K562 (cell line): ENCODE results near the gene PPFIA1. TPM values are rescaled to one million over a fixed set of nuclear protein-coding genes. Genes with fewer than 3 reads are reported as not detected.

ENCODE experiments used
- ARHGAP35 ChIP-seq: fragments of 450-650 bp; IDR thresholded peaks from 2 replicates; pipeline ENCODE4 v1.6.1; 2018; ENCODE audit not compliant: partially characterized antibody
- GABPB1 ChIP-seq: sonication (generic); formaldehyde crosslinking; IDR thresholded peaks from 2 replicates; pipeline ENCODE4 v1.8.0; 2022; ENCODE audit warnings: mild to moderate bottlenecking, missing genetic modification reagents
- HNRNPH1 ChIP-seq: fragments of 200-400 bp; formaldehyde crosslinking; optimal IDR thresholded peaks from 2 replicates; pipeline ENCODE3; 2017; ENCODE audit warnings: low read depth, mild to moderate bottlenecking, low read length, moderate library complexity
- HNRNPLL ChIP-seq: fragments of 200-400 bp; formaldehyde crosslinking; IDR thresholded peaks from 2 replicates; pipeline ENCODE4 v1.6.1; 2017; ENCODE audit warnings: low read length, low read depth, mild to moderate bottlenecking; ENCODE audit not compliant: poor library complexity, severe bottlenecking
- MYBL2 ChIP-seq, 2 experiments: fragments of 450-650 bp in 1 of 2; sonication (generic) in 1 of 2; formaldehyde crosslinking in 1 of 2; IDR thresholded peaks; 2 replicates each; pipeline versions ENCODE4 v1.6.1 to v1.8.1; 2017 to 2022; ENCODE audit warnings: borderline replicate concordance in 1 of 2, inconsistent platforms in 1 of 2, low read depth in 1 of 2, mild to moderate bottlenecking in 1 of 2, missing genetic modification reagents in 1 of 2, moderate library complexity in 1 of 2
- NRF1 ChIP-seq, 2 experiments: fragments of 450-650 bp; IDR thresholded peaks in 1 of 2; conservative IDR thresholded peaks in 1 of 2; 2 replicates each; pipeline ENCODE4 v1.6.1; 2014; ENCODE audit warnings: mild to moderate bottlenecking in 2 of 2
- NUFIP1 ChIP-seq: fragments of 450-650 bp; IDR thresholded peaks from 2 replicates; pipeline ENCODE4 v1.6.1; 2018; ENCODE audit not compliant: partially characterized antibody
- RAD51 ChIP-seq: fragments of 450-650 bp; IDR thresholded peaks from 2 replicates; pipeline ENCODE4 v1.7.1; 2016; ENCODE audit warnings: low read depth, mild to moderate bottlenecking, borderline replicate concordance
- RCOR1 ChIP-seq, 2 experiments: IDR thresholded peaks; 2 replicates each; pipeline ENCODE4 v1.6.1; 2012; ENCODE audit warnings: low read depth in 2 of 2, low read length in 2 of 2, borderline replicate concordance in 1 of 2, improper control_type of control experiment in 1 of 2
- SMAD4 ChIP-seq: fragments of 250-450 bp; sonication (Bioruptor Pico); conservative IDR thresholded peaks from 2 replicates; pipeline ENCODE4 v1.8.0; 2021; ENCODE audit warnings: inconsistent platforms, mild to moderate bottlenecking, moderate library complexity
- ZKSCAN1 ChIP-seq: fragments of 150-350 bp; IDR thresholded peaks from 2 replicates; pipeline ENCODE4 v1.6.1; 2016; ENCODE audit warnings: low read depth, low read length
- ZNF263 ChIP-seq: sonication (generic); formaldehyde crosslinking; IDR thresholded peaks from 2 replicates; pipeline ENCODE4 v1.8.0; 2022; ENCODE audit warnings: mild to moderate bottlenecking, missing genetic modification reagents, borderline replicate concordance
- ZNF316 ChIP-seq: fragments of 450-650 bp; IDR thresholded peaks from 2 replicates; pipeline ENCODE4 v1.6.1; 2016
- polyA plus RNA-seq, 8 experiments: library from polyadenylated mRNA; depleted of rRNA in 4 of 8; stranded (reverse) in 5 of 8; unstranded in 3 of 8; fragments of >200 nt; fragmentation: Nextera tagmentation in 2 of 8; fragmentation: Illumina TruSeq in 1 of 8; extraction: Ambion mirVana in 2 of 8; extraction: Trizol in 1 of 8; gene quantifications; 2 replicates each; pipeline versions ENCODE4 v1.2.1 to v1.2.3, GENCODE V29; 2011 to 2014; ENCODE audit warnings: inconsistent platforms in 1 of 8, missing spikeins in 1 of 8
- total RNA-seq, 7 experiments: library from RNA; depleted of rRNA in 6 of 7; stranded (reverse); fragments of >200 nt in 6 of 7; fragmentation: Illumina TruSeq in 2 of 7; extraction: Trizol in 2 of 7; gene quantifications; 2 replicates each; pipeline versions ENCODE4 v1.2.1 to v1.2.3, GENCODE V29; 2011 to 2021; ENCODE audit warnings: low replicate concordance in 1 of 7
- TF ChIP-seq, protein P1 (sequence below): IDR thresholded peaks from 2 replicates; pipeline ENCODE4 v1.6.1; 2011; ENCODE audit not compliant: insufficient read length; ENCODE audit errors: extremely low read depth
- TF ChIP-seq, protein P2 (sequence below): fragments of 450-650 bp; IDR thresholded peaks from 2 replicates; pipeline ENCODE4 v1.6.1; 2014; ENCODE audit warnings: low read depth, mild to moderate bottlenecking, moderate library complexity, borderline replicate concordance
- TF ChIP-seq, protein P3 (sequence below): fragments of 450-650 bp; formaldehyde crosslinking; IDR thresholded peaks from 2 replicates; pipeline ENCODE4 v1.4.0; 2020; ENCODE audit warnings: mild to moderate bottlenecking, moderate library complexity
- TF ChIP-seq, protein P4 (sequence below), 2 experiments: IDR thresholded peaks; 2 replicates each; pipeline ENCODE4 v1.6.1; 2012; ENCODE audit warnings: improper control_type of control experiment in 2 of 2, low read depth in 2 of 2, low read length in 2 of 2, borderline replicate concordance in 1 of 2
- TF ChIP-seq, protein P5 (sequence below): fragments of 450-650 bp; IDR thresholded peaks from 2 replicates; pipeline ENCODE4 v1.7.0; 2016; ENCODE audit warnings: borderline replicate concordance

PPFIA1 gene
- total and polyA plus RNA-seq, 9 of the 15 experiments (the other 6 are each of a cell fraction or from before 2014, with no cell fraction given), result 9.9 to 41.5 (median 28.5) TPM

DNA sequence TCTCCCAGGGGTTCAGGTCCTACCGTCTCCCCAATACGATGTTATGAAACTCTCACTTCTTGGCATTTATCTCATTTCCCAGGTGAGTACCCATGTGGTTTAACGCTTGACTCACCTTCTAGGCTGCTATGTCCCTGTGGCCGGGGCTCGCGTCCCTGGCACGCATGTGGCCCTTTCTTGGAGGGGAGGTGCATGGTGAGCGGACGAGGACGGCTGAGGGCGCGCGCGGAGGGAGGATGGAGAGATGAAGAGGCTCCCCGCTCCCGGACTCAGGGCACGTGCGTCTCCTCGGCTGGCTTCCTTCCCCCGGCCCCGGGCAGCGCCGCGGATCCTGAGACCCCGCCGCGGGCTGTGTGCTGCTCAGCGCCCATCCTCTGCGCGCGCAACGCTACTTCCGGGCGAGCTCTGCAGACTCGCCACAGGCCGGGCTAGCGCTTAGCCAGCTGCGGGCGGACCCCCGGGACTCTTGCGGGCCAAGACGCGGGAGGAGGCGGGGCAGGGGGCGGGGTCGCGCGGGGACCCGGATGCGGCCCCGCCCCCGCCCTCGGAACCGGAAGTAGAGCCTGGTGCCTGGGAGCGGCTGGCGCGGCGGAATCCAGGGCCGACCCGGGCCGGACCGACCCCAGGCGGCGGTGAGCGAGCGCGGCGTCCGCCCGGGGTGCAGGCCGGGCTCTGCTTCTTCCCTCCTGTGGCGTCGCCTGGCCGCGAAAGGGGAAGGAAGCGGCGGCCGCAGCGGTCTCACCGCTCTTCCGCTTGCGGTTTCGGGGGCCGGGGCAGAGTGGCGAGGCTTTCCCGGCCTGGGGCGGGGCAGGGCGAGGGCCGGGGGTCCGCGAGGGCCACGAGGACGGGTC, 127.7 kb downstream of the PPFIA1 start, which contains the start of gene CTTN (continued):
- TF ChIP-seq ZNF316 (no peak), ARHGAP35 (no peak), GABPB1 (CRISPR knock-in tag) (peak; percentile 70), RCOR1 (IDR thresholded peaks at IDR 0.05; ENCODE audit: borderline replicate concordance in 1 of 2, low read depth in 2 of 2, low read length in 2 of 2) (no peak; a peak in 1 of 4 replicates), HNRNPH1 (no peak), NUFIP1 (no peak), RAD51 (0 out of 2 replicates have a peak, but pooled peaks have one; percentile 18), SMAD4 (peak; percentile 41), HNRNPLL (peak; percentile 59), NRF1 (conservative IDR thresholded peaks at IDR 0.05 in 1 of 2, IDR thresholded peaks at IDR 0.05 in 1 of 2) (peak; percentile 67 to 77; a peak in 3 of 4 replicates), MYBL2 (IDR thresholded peaks at IDR 0.05; ENCODE audit: low read depth) (no peak), MYBL2 (CRISPR knock-in tag; IDR thresholded peaks at IDR 0.05; ENCODE audit: borderline replicate concordance) (no peak), ZNF263 (CRISPR knock-in tag) (peak; percentile 81), ZKSCAN1 (no peak)
- TF ChIP-seq, protein P1, sequence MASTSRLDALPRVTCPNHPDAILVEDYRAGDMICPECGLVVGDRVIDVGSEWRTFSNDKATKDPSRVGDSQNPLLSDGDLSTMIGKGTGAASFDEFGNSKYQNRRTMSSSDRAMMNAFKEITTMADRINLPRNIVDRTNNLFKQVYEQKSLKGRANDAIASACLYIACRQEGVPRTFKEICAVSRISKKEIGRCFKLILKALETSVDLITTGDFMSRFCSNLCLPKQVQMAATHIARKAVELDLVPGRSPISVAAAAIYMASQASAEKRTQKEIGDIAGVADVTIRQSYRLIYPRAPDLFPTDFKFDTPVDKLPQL, result no peak
- TF ChIP-seq, protein P2, sequence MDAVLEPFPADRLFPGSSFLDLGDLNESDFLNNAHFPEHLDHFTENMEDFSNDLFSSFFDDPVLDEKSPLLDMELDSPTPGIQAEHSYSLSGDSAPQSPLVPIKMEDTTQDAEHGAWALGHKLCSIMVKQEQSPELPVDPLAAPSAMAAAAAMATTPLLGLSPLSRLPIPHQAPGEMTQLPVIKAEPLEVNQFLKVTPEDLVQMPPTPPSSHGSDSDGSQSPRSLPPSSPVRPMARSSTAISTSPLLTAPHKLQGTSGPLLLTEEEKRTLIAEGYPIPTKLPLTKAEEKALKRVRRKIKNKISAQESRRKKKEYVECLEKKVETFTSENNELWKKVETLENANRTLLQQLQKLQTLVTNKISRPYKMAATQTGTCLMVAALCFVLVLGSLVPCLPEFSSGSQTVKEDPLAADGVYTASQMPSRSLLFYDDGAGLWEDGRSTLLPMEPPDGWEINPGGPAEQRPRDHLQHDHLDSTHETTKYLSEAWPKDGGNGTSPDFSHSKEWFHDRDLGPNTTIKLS, result no peak
- TF ChIP-seq, protein P3, sequence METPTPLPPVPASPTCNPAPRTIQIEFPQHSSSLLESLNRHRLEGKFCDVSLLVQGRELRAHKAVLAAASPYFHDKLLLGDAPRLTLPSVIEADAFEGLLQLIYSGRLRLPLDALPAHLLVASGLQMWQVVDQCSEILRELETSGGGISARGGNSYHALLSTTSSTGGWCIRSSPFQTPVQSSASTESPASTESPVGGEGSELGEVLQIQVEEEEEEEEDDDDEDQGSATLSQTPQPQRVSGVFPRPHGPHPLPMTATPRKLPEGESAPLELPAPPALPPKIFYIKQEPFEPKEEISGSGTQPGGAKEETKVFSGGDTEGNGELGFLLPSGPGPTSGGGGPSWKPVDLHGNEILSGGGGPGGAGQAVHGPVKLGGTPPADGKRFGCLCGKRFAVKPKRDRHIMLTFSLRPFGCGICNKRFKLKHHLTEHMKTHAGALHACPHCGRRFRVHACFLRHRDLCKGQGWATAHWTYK (CRISPR knock-in tag), result no peak
- TF ChIP-seq, protein P4, sequence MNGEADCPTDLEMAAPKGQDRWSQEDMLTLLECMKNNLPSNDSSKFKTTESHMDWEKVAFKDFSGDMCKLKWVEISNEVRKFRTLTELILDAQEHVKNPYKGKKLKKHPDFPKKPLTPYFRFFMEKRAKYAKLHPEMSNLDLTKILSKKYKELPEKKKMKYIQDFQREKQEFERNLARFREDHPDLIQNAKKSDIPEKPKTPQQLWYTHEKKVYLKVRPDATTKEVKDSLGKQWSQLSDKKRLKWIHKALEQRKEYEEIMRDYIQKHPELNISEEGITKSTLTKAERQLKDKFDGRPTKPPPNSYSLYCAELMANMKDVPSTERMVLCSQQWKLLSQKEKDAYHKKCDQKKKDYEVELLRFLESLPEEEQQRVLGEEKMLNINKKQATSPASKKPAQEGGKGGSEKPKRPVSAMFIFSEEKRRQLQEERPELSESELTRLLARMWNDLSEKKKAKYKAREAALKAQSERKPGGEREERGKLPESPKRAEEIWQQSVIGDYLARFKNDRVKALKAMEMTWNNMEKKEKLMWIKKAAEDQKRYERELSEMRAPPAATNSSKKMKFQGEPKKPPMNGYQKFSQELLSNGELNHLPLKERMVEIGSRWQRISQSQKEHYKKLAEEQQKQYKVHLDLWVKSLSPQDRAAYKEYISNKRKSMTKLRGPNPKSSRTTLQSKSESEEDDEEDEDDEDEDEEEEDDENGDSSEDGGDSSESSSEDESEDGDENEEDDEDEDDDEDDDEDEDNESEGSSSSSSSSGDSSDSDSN (IDR thresholded peaks at IDR 0.05; ENCODE audit: borderline replicate concordance in 1 of 2, low read depth in 2 of 2, low read length in 2 of 2), result peak; percentile 21 to 64; a peak in 2 of 4 replicates
- TF ChIP-seq, protein P5, sequence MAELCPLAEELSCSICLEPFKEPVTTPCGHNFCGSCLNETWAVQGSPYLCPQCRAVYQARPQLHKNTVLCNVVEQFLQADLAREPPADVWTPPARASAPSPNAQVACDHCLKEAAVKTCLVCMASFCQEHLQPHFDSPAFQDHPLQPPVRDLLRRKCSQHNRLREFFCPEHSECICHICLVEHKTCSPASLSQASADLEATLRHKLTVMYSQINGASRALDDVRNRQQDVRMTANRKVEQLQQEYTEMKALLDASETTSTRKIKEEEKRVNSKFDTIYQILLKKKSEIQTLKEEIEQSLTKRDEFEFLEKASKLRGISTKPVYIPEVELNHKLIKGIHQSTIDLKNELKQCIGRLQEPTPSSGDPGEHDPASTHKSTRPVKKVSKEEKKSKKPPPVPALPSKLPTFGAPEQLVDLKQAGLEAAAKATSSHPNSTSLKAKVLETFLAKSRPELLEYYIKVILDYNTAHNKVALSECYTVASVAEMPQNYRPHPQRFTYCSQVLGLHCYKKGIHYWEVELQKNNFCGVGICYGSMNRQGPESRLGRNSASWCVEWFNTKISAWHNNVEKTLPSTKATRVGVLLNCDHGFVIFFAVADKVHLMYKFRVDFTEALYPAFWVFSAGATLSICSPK, result no peak
